DND-41 (cell line): Measurements from ENCODE around the gene ARHGEF12.

ENCODE experiments used
- ATAC-seq: fragments of 200-7000 bp; cut with Tn5 transposase; 3 replicates; pipeline ENCODE4 v1.9.1; 2021; ENCODE audit warnings: low read depth; ENCODE audit not compliant: insufficient read depth
- DNase-seq: peaks from one replicate; pipeline ENCODE4 v3.0.0-alpha.2; 2020
- H2AFZ ChIP-seq: 2 replicates; pipeline ENCODE4 v1.6.0; 2012; ENCODE audit warnings: low read depth, low read length
- H3K27ac ChIP-seq: 2 replicates; pipeline ENCODE4 v1.5.1; 2012; ENCODE audit warnings: low read length, inconsistent platforms
- H3K27me3 ChIP-seq: fragments of 200-600 bp; sonication (generic); 2 replicates; pipeline ENCODE4 v1.6.0; 2012; ENCODE audit warnings: low read length, mild to moderate bottlenecking, inconsistent platforms; ENCODE audit not compliant: insufficient read depth, poor library complexity
- H3K36me3 ChIP-seq: 2 replicates; pipeline ENCODE4 v1.5.1; 2012; ENCODE audit warnings: low read length, inconsistent platforms; ENCODE audit not compliant: insufficient read depth
- H3K4me1 ChIP-seq: 2 replicates; pipeline ENCODE4 v1.5.1; 2012; ENCODE audit warnings: mild to moderate bottlenecking, low read length; ENCODE audit not compliant: insufficient read depth
- H3K4me2 ChIP-seq: 2 replicates; pipeline ENCODE4 v1.6.0; 2012; ENCODE audit warnings: mild to moderate bottlenecking, moderate library complexity, low read length, inconsistent platforms; ENCODE audit not compliant: insufficient read depth
- H3K4me3 ChIP-seq, 2 experiments: fragments of 200-600 bp in 1 of 2; shearing (Covaris generic) in 1 of 2; 2 replicates each; pipeline ENCODE4 v1.5.1; 2012 to 2016; ENCODE audit warnings: inconsistent platforms in 2 of 2, low read length in 2 of 2, mild to moderate bottlenecking in 2 of 2, low read depth in 1 of 2, moderate library complexity in 1 of 2
- H3K79me2 ChIP-seq: 2 replicates; pipeline ENCODE4 v1.6.0; 2012; ENCODE audit warnings: low read length, inconsistent platforms; ENCODE audit not compliant: insufficient read depth
- H3K9ac ChIP-seq: 2 replicates; pipeline ENCODE4 v1.6.0; 2012; ENCODE audit warnings: low read depth, mild to moderate bottlenecking, inconsistent platforms, low read length, moderate library complexity
- H3K9me3 ChIP-seq: 2 replicates; pipeline ENCODE4 v1.5.1; 2012; ENCODE audit warnings: low read length, moderate library complexity, mild to moderate bottlenecking, inconsistent platforms; ENCODE audit not compliant: insufficient read depth, severe bottlenecking
- H4K20me1 ChIP-seq: 2 replicates; pipeline ENCODE4 v1.6.0; 2012; ENCODE audit warnings: low read length; ENCODE audit not compliant: insufficient read depth
- CTCF ChIP-seq: IDR thresholded peaks from 2 replicates; pipeline ENCODE4 v1.5.1; 2012; ENCODE audit warnings: borderline replicate concordance, low read length, moderate library complexity, mild to moderate bottlenecking; ENCODE audit not compliant: poor library complexity, severe bottlenecking; ENCODE audit errors: extremely low read depth
- EZH2 ChIP-seq: IDR thresholded peaks from 3 replicates; pipeline ENCODE4 v1.6.1; 2012; ENCODE audit warnings: borderline replicate concordance, low read depth, mild to moderate bottlenecking, moderate library complexity, low read length, inconsistent platforms; ENCODE audit not compliant: severe bottlenecking

Gene ARHGEF12, protein sequence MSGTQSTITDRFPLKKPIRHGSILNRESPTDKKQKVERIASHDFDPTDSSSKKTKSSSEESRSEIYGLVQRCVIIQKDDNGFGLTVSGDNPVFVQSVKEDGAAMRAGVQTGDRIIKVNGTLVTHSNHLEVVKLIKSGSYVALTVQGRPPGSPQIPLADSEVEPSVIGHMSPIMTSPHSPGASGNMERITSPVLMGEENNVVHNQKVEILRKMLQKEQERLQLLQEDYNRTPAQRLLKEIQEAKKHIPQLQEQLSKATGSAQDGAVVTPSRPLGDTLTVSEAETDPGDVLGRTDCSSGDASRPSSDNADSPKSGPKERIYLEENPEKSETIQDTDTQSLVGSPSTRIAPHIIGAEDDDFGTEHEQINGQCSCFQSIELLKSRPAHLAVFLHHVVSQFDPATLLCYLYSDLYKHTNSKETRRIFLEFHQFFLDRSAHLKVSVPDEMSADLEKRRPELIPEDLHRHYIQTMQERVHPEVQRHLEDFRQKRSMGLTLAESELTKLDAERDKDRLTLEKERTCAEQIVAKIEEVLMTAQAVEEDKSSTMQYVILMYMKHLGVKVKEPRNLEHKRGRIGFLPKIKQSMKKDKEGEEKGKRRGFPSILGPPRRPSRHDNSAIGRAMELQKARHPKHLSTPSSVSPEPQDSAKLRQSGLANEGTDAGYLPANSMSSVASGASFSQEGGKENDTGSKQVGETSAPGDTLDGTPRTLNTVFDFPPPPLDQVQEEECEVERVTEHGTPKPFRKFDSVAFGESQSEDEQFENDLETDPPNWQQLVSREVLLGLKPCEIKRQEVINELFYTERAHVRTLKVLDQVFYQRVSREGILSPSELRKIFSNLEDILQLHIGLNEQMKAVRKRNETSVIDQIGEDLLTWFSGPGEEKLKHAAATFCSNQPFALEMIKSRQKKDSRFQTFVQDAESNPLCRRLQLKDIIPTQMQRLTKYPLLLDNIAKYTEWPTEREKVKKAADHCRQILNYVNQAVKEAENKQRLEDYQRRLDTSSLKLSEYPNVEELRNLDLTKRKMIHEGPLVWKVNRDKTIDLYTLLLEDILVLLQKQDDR (N-terminal part only)

DNA sequence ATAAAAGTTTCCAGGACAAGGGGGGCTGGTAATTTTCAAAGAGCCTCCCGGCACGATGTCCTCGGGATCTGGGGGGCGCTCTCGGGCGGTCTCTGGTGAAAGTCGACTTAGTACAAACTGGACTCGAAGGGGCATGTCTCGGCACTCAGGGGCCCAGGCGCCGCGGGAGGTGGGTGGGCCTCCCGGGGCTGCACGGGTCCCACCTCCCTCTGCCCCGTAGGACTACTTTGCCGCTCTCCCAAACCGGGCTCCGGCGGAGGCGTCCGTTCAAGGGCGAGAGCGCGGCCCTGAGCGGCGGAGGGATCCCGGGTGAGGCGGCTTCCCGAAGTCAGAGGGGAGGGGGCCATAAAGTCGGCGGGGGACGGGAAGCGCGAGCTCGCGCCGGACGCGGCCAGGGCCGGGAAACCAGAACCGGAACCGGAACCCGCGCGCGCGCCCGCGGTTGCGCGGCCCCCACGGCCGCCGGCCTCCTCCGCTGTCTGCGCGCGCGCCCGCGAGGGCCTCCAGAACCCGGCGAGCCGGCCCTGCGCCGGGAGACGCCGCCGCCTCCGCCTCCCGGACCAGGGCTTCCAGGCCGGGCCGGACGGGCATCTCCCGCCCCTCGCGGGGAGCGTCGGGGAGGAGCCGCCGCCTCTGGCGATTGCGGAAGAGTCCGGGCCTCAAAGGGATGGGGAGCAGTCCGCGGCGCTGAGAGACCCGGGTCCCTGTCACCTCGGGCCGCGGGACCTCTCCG lies at the start of gene ARHGEF12:
TSS of gene ARHGEF12 (plus strand) at position 506 of the 733 bp plus-strand sequence. CDS start 831 bp downstream, outside the sequence.
- Histone ChIP-seq H3K79me2 (no peaks in the 10 kb centered on the region), H2AFZ (no peak within 1 kb of the TSS), H3K27ac (no peak within 1 kb of the TSS), H3K4me1 (no peaks in the 10 kb centered on the region), H3K27me3 (peaks cover 60% of the 10 kb centered on the region), H3K9ac (no peak within 1 kb of the TSS), H3K9me3 (no peaks in the 10 kb centered on the region), H3K4me3 (no peak within 1 kb of the TSS), H4K20me1 (peaks cover 26% of the 10 kb centered on the region), H3K36me3 (no peaks in the 10 kb centered on the region), H3K4me2 (no peak within 1 kb of the TSS)
- DNase-seq (no peak), ATAC-seq (no peak)
- TF ChIP-seq EZH2 (no peak), CTCF (no peak)

- H3K27me3 ChIP-seq: peaks cover 31% of the 10 kb centered on the region
- no peaks in the 10 kb centered on the region for H3K4me1 ChIP-seq
- no peak overlapping the region for H3K4me3 ChIP-seq
- ATAC-seq: no peak
- H3K4me2 ChIP-seq: no peak overlapping the region
- no peak overlapping the region for H3K9ac ChIP-seq
- peaks cover 6% of the 10 kb centered on the region; the same call in 1 of the 2 replicates for H4K20me1 ChIP-seq
- no peak overlapping the region for H3K27ac ChIP-seq
- no peak for DNase-seq
- no peaks in the 10 kb centered on the region for H3K9me3 ChIP-seq
- no peaks in the 10 kb centered on the region for H3K36me3 ChIP-seq
- H2AFZ ChIP-seq: no peak overlapping the region
- TF ChIP-seq EZH2 (no peak), CTCF (no peak)
- no peaks in the 10 kb centered on the region for H3K79me2 ChIP-seq
These were observed 48.2 kb upstream of the ARHGEF12 start for GRCh38 chr11:120288021-120288420.

- TF ChIP-seq EZH2: no peak
- no peak for TF ChIP-seq CTCF
- Histone ChIP-seq H3K4me1 (no peaks in the 10 kb centered on the region), H4K20me1 (peaks cover 3% of the 10 kb centered on the region; the same call in 1 of the 2 replicates), H3K27ac (no peak overlapping the region), H3K4me3 (no peak overlapping the region), H3K27me3 (peaks cover 35% of the 10 kb centered on the region), H3K9me3 (no peaks in the 10 kb centered on the region), H3K9ac (no peak overlapping the region), H2AFZ (no peak overlapping the region), H3K4me2 (no peak overlapping the region), H3K79me2 (no peaks in the 10 kb centered on the region), H3K36me3 (no peaks in the 10 kb centered on the region)
- DNase-seq (no peak), ATAC-seq (no peak)
These were observed 46.8 kb upstream of the ARHGEF12 start for GRCh38 chr11:120289426-120289825.
